Hepatocyte (in vitro differentiated cells): ENCODE results near the gene HYI. TPM values are rescaled to one million over a fixed set of nuclear protein-coding genes. Genes with fewer than 3 reads are reported as not detected.
"Not testable (repeated sequence)": the region's sequence is repeated elsewhere in the genome, so short reads cannot be mapped to it uniquely, and the experiment has no call there.

Experiments used
- DNase-seq: peaks from one replicate; pipeline ENCODE4 v3.0.0-alpha.2; 2016; ENCODE audit warnings: low spot score
- H2AFZ ChIP-seq: fragments of 200-600 bp; sonication (generic); 2 replicates; pipeline ENCODE4 v1.6.0; 2016; ENCODE audit warnings: antibody characterized with exemption, mild to moderate bottlenecking
- H3K27ac ChIP-seq: fragments of 200-600 bp; sonication (generic); 2 replicates; pipeline ENCODE4 v1.5.1; 2016; ENCODE audit warnings: mild to moderate bottlenecking
- H3K27me3 ChIP-seq: fragments of 200-600 bp; sonication (generic); 2 replicates; pipeline ENCODE4 v1.6.1; 2016
- H3K36me3 ChIP-seq: fragments of 200-600 bp; sonication (generic); replicated peaks from 2 replicates; pipeline ENCODE4 v1.5.1; 2016; ENCODE audit warnings: low read depth; ENCODE audit not compliant: insufficient read depth
- H3K4me1 ChIP-seq: fragments of 200-600 bp; sonication (generic); 2 replicates; pipeline ENCODE4 v1.5.1; 2016; ENCODE audit warnings: mild to moderate bottlenecking, moderate library complexity; ENCODE audit not compliant: insufficient read depth
- H3K4me2 ChIP-seq: fragments of 200-600 bp; sonication (generic); 2 replicates; pipeline ENCODE4 v1.6.0; 2016
- H3K4me3 ChIP-seq: fragments of 200-600 bp; sonication (generic); 2 replicates; pipeline ENCODE4 v1.5.1; 2016; ENCODE audit warnings: mild to moderate bottlenecking
- H3K79me2 ChIP-seq: fragments of 200-600 bp; sonication (generic); 2 replicates; pipeline ENCODE4 v1.6.0; 2017; ENCODE audit warnings: mild to moderate bottlenecking
- H3K9me2 ChIP-seq: fragments of 200-600 bp; sonication (generic); replicated peaks from 2 replicates; pipeline ENCODE4 v1.6.0; 2017; ENCODE audit warnings: mild to moderate bottlenecking; ENCODE audit not compliant: insufficient read depth
- H3K9me3 ChIP-seq: fragments of 200-600 bp; sonication (generic); 2 replicates; pipeline ENCODE4 v1.5.1; 2016; ENCODE audit warnings: low read depth, mild to moderate bottlenecking
- H4K20me1 ChIP-seq: fragments of 200-600 bp; sonication (generic); 2 replicates; pipeline ENCODE4 v1.6.0; 2016; ENCODE audit warnings: mild to moderate bottlenecking; ENCODE audit not compliant: insufficient read depth, poor library complexity, severe bottlenecking
- EZH2 ChIP-seq: fragments of 200-600 bp; sonication (generic); IDR thresholded peaks from 2 replicates; pipeline ENCODE4 v1.6.1; 2016; ENCODE audit warnings: antibody characterized with exemption, mild to moderate bottlenecking, borderline replicate concordance
- EZH2phosphoT487 ChIP-seq: fragments of 200-600 bp; sonication (generic); IDR thresholded peaks from one replicate; pipeline ENCODE4 v1.6.1; 2018; ENCODE audit warnings: antibody characterized with exemption, mild to moderate bottlenecking, low read depth, moderate library complexity; ENCODE audit not compliant: unreplicated experiment, severe bottlenecking
- WGBS: methylation state at CpG from one replicate; pipeline ENCODE4 v1.1.6; 2016; ENCODE audit warnings: low lambda C conversion rate; ENCODE audit errors: missing lambda C conversion rate; 5-methylcytosine and 5-hydroxymethylcytosine counted together
- polyA plus RNA-seq: library from polyadenylated mRNA; unstranded; fragments of >200 nt; fragmentation: Nextera tagmentation; extraction: Ambion mirVana; gene quantifications from 2 replicates; pipeline ENCODE4 v1.2.1, GENCODE V29; 2016
- total RNA-seq: library from RNA; depleted of rRNA; stranded (reverse); fragments of >200 nt; gene quantifications from 2 replicates; pipeline ENCODE4 v1.2.3, GENCODE V29; 2014
- TF ChIP-seq, protein P1 (sequence below): fragments of 200-600 bp; sonication (generic); IDR thresholded peaks from 2 replicates; pipeline ENCODE4 v1.5.1; 2016; ENCODE audit warnings: antibody characterized with exemption, mild to moderate bottlenecking; ENCODE audit not compliant: poor library complexity

The HYI gene
- total and polyA plus RNA-seq, 2 experiments from 2014 or later, result 30.7 to 37.5 TPM

DNA sequence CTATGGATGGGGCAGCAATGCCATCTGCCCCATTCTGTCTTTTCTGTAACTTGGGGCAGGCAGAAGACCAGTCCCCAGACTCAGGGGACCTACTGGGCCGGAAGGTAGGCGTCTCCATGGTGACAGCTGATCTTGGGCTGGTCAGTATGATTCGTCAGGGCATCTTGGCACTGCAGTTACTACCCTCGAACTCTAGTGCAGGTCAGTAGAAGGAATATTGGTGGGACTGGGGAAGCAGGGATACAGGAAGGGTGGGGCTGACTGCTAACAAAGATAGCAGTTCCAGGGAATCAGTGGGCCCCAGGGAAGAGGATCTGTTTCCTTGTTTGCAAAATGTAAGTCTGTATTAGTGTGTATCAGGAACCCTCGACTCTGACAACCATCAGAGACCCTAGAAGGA lies 37.8 kb downstream of the HYI start:
- Histone ChIP-seq H3K9me2 (no peaks in the 10 kb centered on the region), H3K79me2 (no peaks in the 10 kb centered on the region), H3K9me3 (no peaks in the 10 kb centered on the region), H4K20me1 (no peaks in the 10 kb centered on the region), H3K36me3 (no peaks in the 10 kb centered on the region), H3K27me3 (no peaks in the 10 kb centered on the region), H3K4me3 (no peak overlapping the region), H3K4me2 (no peak overlapping the region), H3K4me1 (no peaks in the 10 kb centered on the region), H3K27ac (no peak overlapping the region), H2AFZ (no peak overlapping the region)
- DNase-seq, result no peak
- TF ChIP-seq EZH2, result no peak
- no peak for TF ChIP-seq EZH2phosphoT487
- TF ChIP-seq, protein P1, sequence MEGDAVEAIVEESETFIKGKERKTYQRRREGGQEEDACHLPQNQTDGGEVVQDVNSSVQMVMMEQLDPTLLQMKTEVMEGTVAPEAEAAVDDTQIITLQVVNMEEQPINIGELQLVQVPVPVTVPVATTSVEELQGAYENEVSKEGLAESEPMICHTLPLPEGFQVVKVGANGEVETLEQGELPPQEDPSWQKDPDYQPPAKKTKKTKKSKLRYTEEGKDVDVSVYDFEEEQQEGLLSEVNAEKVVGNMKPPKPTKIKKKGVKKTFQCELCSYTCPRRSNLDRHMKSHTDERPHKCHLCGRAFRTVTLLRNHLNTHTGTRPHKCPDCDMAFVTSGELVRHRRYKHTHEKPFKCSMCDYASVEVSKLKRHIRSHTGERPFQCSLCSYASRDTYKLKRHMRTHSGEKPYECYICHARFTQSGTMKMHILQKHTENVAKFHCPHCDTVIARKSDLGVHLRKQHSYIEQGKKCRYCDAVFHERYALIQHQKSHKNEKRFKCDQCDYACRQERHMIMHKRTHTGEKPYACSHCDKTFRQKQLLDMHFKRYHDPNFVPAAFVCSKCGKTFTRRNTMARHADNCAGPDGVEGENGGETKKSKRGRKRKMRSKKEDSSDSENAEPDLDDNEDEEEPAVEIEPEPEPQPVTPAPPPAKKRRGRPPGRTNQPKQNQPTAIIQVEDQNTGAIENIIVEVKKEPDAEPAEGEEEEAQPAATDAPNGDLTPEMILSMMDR, result no peak
- 99% methylated on average over 5 of the region's 5 CpGs for WGBS

DNA sequence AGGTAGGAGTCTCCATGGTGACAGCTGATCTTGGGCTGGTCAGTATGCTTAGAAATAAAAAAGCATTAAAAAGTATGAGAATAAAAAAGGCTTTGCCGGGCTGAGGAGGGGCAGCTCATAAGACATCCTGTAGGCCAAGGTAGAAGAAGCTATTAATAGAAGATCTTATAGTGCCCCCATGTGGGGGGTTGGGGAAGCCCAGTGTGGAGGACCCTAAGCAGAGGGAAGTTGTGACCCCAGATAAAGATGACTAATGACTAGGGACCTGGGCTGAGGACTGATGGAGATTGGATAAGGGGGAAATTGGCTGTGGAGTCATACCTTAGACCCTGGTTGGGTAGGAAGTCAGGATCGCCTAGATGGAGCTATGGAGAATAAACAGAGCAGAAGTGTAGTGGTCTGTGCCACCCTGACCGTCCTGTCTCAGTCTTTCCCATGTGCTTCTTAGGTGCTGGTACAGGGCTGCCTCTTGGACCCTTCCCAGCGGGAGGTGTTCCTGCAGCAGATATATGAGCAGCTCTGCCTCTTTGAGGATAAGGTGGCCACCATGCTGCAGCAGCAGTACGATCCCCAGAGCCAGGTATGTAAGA lies 39.0 kb downstream of the HYI start:
- TF ChIP-seq, protein P1, result peak; percentile 62
- TF ChIP-seq EZH2phosphoT487 (no peak), EZH2 (no peak)
- Histone ChIP-seq H3K36me3 (no peaks in the 10 kb centered on the region), H2AFZ (no peak overlapping the region), H3K79me2 (no peaks in the 10 kb centered on the region), H3K4me1 (no peaks in the 10 kb centered on the region), H3K27ac (no peak overlapping the region), H3K9me3 (no peaks in the 10 kb centered on the region), H3K27me3 (no peaks in the 10 kb centered on the region), H3K9me2 (no peaks in the 10 kb centered on the region), H3K4me2 (no peak overlapping the region), H4K20me1 (no peaks in the 10 kb centered on the region), H3K4me3 (no peak overlapping the region)
- 87% methylated on average over 5 of the region's 5 CpGs for WGBS
- peak; percentile 78 for DNase-seq

DNA sequence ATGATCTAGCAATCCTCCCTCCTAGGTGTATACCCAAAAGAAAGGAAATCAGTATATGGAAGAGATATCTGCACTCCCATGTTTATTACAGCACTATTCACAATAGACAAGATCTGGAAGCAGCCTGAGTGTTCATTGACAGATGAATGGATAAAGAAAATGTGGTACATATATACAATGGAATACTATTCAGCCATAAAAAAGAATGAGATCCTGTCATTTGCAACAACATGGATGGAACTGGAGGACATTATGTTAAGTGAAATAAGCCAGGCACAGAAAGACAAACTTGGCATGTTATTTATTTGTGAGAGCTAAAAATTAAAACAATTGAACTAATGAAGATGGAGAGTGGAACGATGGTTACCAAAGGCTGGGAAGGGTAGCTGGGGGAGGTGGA lies 40.3 kb downstream of the HYI start:
- H3K27ac ChIP-seq, DNase-seq, H4K20me1 ChIP-seq, H3K79me2 ChIP-seq, H3K36me3 ChIP-seq, H3K9me2 ChIP-seq, H3K27me3 ChIP-seq, H3K4me3 ChIP-seq, H3K4me1 ChIP-seq, H2AFZ ChIP-seq, H3K9me3 ChIP-seq, H3K4me2 ChIP-seq: not testable (repeated sequence)
- 97% methylated on average over 1 of the region's 1 CpG for WGBS

DNA sequence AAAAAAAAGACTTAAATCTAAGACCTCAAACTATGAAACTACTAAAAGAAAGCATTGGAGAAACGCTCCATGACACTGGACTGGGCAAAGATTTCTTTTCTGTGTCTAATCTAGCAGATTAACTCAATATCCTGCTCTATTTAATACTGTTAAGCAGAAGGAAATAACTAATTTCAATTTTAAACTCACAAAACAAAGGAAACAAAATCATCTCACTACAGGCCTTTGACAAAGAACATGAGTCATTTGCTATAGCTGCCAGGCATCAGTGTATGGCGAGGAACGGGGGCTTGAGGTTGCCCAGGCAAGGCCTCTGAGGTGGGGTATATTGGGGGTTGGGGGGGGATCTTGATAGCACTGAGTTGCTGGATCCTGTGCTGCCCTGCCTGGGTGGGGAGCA lies 43.2 kb downstream of the HYI start:
- Histone ChIP-seq H4K20me1 (no peaks in the 10 kb centered on the region), H3K4me3 (no peak overlapping the region), H3K27me3 (no peaks in the 10 kb centered on the region), H3K36me3 (no peaks in the 10 kb centered on the region), H2AFZ (no peak overlapping the region), H3K27ac (no peak overlapping the region), H3K79me2 (no peaks in the 10 kb centered on the region), H3K4me2 (no peak overlapping the region), H3K9me3 (no peaks in the 10 kb centered on the region), H3K9me2 (no peaks in the 10 kb centered on the region), H3K4me1 (no peaks in the 10 kb centered on the region)
- WGBS, result 98% methylated on average over 3 of the region's 3 CpGs
- DNase-seq, result no peak
- no peak for TF ChIP-seq EZH2
- TF ChIP-seq, protein P1, result no peak
- no peak for TF ChIP-seq EZH2phosphoT487
